NCI-H1417 treated with DMSO at 0.1 percent for 48 hours (cell line): ENCODE measurements around the gene FKBP5.
"Not testable (repeated sequence)": the region's sequence is repeated elsewhere in the genome, so short reads cannot be mapped to it uniquely, and the experiment has no call there.

Experiments used
- DNase-seq: peaks from one replicate; lab custom pipeline; 2025; lab: John Stamatoyannopoulos, UW

The FKBP5 gene

DNA sequence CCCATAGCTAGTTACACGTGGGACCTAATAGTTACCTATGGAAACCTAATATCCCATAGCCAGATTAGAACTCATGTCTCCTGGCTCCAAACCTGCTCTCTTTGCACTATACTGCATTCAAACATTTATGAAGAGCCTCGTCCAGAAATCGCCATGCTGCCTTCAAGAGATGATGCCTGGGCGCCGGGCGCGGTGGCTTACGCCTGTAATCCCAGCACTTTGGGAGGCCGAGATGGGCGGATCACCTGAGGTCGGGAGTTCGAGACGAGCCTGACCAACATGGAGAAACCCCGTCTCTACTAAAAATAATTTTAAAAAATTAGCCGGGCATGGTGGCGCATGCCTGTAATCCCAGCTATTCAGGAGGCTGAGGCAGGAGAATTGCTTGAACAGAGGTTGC is 1.3 kb upstream of the FKBP5 start:
- not testable (repeated sequence) for DNase-seq

DNA sequence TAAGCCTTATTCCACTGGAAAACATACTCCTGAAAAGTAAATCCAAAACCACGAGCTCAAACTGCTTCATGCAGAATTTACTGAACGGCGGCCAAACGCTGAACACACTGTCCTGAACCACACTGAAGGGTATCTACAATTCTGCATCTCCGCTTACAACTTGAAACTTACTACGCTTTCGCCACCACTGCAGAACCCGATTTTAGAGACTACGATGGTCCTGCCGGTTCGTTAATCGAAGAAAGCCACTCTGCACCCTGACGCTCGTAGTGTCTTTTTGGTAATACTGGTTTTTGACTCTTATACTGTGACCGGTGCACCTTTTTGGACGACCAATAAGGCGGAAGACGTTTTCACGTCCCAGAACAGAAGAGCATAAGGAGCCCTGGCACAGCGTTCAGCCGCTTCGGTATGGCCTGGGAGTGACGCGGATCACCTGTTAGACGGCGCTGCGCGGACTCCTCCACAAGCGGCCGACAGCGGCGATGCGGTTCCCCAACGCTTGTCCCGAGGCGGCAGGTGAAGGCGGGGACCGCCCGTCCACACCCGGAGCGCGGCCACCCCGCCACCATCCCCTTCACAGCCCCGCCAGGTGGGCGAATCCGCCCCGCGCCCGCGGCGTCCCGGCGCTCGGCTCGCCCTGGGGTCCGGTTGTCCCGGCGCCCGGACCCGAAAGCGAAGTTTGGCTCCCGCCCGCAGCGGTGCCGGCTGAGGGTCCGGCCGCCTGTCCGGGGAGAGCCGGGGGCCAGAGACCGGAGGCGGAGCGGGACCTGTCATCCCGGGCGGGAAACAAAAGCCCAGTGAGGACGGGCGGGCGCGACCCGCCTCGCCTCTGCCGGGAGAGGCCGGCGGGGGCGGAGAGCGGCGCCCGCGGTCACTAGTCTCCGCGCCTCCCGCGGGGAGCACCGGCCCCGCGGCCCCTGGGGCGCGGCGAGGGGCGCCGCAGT is 784 bp downstream of the FKBP5 start:
- no peak for DNase-seq

DNA sequence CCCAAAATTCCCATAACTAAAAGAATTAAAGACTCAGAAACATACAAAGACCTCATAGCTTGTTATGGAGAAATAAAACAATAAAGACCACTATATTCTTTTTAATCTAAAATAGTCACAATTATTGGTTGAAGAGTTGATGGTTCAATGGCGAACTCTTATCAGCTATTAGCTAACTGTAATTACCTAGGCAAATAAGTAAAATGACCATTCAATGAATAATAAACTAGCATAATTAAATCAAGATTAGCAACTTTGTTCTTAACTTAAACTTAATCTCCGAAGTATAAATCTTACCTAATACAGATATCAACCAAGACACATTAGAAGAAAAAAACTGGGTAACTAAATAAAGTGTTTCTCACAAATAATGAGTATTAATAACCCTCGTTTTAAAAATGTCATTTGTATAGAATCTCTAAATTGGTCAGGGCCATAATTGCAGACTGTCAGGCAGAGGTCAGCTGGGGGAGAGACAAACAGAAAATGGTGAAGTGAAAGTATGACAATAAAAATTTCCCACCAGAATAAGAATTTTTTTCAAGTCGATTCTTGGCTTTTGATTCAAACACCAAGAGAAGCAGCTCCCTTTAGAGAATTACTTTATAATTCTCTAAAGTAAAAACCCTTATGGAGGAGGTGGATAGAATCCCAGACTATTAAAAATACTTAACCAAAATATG is 1.7 kb downstream of the FKBP5 start:
- no peak for DNase-seq

DNA sequence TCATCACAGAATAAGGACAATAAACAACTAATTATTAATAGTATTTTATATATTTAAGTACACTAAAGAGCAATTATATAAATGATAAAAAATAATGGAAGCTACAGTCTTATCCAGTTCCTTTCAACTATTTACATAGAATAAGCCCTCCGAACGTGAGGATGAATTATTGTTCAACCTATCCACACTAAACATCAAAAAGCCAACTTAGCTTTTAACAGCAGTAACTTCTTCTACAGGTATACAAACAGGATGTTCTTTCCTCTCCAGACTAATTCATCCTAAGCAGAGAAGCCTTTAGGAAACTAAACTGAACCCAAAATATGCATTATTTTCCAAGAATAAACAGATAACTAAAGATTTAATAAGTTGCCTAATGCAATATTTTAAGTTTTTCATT is 2.3 kb downstream of the FKBP5 start:
- no peak for DNase-seq

DNA sequence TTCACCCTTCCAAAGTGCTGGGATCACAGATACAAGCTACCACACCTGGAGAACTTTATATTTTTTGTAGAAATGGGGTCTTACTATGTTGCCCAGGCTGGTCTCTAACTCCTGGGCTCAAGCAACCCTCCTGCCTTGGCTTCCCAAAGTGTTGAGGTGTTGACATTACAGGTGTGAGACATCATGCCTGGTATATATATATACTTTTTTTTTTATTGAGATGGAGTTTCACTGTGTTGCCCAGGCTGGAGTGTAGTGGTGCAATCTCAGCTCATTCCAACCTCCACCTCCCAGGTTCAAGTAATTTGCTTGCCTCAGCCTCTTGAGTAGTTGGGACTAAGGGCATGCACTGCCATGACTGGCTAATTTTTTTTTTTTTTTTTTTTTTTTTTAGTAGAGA is 5.4 kb downstream of the FKBP5 start:
- DNase-seq = no peak

DNA sequence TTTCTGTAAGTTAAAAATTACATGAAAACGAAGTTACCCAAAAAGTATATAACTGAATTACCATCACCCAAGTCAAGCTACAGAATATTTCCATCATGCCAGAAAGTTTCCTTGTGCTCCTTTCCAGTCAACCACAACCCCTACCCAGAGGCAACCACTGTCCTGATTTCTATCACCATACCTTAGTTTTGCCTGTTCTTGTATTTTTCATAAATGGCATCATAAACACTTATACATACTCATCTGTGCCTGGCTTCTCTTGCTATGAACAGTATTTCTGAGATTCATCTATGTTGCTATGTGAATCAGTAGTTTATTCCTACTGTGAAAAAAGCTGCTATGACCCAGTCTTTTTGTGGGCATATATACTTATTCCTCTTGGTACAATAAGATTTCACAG is 7.4 kb downstream of the FKBP5 start:
- DNase-seq = no peak

DNA sequence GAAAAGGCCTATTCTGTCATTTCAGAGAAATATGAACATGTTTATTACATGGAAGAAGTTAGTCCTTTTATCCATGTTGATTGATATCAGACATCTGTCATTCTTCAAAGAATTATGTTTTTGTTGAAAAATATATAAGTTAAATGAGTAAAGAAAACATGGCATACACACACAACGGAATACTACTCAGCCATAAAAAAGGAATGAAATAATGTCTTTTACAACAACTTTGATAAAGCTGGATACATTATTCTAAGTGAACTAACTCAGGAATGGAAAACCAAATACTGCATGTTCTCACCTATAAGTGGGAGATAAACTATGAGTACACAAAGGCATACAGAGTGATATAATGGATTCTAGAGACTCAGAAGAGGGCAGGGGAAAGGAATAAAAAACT is 9.3 kb downstream of the FKBP5 start:
- no peak for DNase-seq

DNA sequence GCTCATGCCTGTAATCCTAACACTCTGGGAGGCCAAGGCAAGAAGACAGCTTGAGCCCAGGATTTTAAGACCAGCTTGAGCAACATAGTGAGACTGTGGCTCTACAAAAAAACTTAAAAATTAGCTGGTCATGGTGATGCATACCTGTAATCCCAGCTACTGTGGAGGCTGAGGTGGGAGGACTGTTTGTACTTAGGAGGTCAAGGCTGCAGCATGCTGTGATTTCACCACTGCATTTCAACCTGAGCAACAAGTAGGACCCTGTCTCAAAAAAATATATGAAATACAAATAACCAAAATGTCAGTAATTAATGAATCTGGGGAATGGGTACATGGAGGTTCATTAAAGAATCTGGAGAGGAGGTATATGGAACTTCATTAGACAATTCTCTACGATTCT is 9.9 kb downstream of the FKBP5 start:
- no peak for DNase-seq

DNA sequence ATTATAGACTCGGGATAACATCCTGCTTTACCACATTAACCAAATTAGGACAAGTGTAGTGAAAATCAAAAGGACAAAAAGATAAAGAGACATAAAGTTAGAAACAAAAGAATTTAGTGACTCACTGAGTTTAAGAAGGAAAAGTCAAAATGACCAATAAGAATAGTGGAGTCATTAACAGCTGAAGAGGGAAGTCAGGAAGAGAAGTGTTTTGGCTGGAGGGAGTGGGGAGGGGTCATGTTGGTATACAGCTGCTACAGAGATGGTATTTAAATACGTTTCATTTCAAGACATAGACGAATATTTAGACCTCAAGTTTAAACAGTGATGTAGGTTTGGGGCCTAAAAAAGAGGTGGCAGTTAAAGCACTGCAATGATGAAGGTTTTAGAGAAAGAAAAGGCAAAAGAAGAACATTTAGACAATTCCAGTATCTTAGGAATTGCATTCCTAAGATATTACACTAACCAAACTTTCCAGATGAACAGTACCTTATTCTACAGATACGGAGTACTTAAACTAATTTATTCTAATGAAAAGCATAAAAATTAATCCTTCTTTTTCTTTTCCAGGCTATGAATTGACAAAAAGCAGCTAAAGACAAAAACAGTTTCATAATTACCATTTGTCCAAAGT is 10.6 kb downstream of the FKBP5 start:
- DNase-seq = no peak

DNA sequence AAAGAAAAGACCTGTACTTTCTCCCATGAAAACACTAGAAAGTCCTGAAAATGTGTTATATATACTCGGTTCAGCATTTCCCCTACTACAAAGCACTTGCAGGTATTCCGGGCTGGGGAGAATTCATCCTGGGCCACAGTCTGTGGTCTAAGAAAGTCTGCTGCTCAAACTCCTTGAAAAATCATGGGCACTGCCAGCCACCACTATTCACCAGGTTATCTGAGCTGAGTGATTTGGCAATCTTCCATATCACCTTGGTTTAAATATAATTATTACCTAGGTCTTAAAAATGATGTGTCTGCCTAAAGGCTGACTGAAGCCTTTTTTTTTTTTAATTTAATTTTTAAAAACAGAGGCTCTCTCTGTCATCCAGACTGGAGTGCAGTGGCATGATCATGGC is 11.3 kb downstream of the FKBP5 start:
- no peak for DNase-seq

DNA sequence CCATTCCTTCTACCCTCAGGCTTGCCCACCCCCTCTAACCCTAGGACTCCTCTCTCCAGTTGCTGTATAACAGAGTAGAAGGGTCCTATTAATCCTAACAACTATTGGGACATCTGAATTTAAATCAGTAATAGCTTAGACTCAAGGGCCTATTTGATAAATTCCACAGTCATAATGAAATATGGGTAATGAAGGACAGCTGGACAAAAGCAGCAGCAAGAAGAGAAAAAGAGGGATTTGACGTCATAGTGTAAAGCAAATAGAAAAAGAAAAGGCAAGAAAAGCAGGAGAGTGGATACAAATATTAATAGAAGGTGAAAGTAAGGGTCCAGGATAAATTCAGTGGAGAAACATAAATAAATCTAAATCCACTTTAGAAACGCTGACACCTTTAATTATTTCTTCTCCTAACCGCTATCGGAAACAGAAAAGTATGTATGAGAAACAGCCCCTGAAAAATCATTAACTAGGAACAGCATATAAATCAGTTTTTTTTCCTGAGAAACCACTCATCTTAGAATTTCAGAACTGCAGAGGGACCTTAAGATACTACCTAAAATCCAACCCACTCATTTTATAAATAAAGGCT is 12.8 kb downstream of the FKBP5 start:
- DNase-seq = no peak

DNA sequence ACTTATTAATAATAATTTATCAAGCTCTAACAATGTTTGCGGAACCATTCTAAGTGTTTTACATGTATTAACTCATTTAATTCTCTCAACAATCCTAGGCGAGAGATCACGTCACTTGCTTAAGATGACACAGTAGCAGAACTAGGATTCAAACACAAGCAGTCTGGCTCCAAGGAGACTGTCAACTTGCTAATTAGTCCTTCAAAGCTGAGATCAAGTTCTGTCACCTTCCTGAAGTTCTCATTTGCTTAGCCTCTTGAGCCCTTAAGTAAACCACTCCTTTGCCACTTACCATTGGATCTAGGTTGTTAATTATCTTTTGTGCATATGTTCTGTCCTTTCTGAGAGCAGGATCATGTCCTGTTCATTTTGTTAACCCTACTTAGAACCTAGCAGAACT is 14.1 kb downstream of the FKBP5 start:
- DNase-seq = no peak

DNA sequence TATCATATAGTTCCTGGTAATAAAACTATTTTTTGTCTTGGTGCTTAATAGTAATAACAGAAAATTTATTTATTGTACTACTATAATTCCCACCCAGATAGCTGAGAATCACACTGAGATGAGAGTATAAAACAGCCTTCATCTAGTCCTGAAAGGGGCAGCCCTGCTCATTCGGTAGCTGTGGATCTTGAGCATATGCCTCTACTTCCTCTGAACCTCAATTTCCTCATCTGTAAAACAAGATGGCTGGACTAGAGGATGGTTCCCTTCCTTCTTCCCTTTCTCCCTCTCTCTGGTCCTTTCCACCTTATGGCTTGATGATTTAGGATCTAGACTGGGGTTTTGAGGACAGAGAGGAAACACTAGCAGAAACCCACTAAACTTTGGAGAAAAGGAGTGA is 15.0 kb downstream of the FKBP5 start:
- DNase-seq = no peak

DNA sequence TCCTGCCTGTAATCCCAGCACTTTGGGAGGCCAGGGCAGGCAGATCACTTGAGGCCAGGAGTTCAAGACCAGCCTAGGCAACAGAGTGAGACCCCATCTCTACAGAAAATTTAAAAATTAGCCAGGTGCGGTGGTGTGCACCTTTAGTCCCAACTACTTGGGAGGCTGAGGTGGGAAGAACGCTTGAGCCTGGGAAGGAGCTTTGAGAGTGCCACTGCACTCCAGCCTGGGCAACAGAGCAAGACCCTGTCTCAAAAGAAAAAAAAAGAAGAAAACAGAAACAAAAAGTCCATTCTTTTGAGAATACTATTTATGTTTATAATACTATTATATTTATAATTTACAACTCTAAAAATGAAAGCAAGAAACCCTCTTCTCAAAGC is 15.4 kb downstream of the FKBP5 start:
- DNase-seq = not testable (repeated sequence)

DNA sequence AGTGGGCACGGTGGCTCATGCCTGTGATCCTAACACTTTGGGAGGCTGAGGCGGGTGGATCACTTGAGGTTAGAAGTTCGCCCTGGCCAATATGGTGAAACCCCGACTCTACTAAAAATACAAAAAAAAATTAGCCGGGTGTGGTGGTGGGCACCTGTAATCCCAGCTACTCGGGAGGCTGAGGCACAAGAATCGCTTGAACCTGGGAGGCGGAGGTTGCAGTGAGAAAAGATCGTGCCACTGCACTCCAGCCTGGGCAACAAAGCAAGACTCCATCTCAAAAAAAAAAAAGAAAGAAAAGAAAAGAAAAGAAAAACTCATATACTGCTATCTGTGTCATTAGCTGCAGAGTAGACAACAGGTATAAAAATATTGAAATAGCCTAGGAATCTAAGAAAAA is 18.3 kb downstream of the FKBP5 start:
- DNase-seq = not testable (repeated sequence)

DNA sequence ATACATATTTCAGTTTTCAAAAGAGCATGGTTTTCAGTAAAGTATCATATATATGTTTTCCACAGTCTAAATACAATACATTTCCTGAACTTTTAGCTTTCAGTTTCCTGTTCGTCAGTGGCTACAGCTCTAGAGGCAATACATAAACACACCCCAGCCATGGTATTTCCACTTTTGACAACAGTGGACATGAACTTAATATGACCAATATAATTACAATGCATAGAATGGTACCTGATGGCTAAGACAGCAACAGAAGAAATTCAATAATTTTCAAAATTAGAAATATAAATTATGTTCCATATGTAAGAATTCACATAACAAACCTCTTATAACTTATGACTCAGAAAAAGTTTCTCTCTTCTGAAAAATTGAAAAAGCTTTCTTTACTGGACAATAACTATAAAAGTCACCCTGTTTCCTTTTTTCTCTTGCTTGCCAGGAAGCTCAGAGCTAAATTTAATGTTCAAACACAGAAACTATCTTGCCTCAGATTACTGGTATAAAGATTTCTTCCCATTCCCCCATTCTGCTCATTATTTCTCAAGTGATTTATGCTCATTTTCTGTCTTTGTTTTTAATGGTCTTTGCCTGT is 19.2 kb downstream of the FKBP5 start:
- DNase-seq = no peak

DNA sequence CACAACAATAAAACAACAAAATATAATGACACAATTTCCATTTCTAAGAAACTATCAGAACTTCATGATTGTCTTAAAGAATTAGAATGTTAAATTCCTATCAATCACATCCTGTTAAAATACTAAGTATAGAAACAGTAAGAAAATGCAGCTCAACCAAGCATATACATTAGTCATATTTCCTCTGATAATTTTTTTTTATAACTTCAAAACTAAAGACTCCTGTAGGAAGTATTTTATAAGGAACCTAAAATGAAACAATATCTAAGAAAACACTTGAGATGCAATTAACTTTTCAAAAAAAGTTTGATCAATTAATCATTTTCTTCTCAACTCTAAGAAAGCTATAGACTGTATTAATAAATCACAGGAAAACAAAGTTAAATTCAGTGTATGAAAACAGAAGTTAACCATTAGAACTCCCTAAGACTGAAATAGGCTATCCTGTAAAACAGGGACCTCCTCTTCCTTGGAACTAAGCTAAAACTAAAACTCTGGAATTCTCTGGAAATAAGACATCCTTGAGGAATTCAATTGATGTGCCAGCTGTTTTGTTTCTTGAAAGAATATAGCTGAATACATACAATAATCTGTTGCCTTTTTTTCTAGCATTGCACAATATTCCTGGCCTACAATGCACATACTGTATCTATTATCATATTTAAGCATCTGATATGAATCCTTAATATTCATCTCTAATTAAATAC is 19.8 kb downstream of the FKBP5 start:
- DNase-seq = no peak

DNA sequence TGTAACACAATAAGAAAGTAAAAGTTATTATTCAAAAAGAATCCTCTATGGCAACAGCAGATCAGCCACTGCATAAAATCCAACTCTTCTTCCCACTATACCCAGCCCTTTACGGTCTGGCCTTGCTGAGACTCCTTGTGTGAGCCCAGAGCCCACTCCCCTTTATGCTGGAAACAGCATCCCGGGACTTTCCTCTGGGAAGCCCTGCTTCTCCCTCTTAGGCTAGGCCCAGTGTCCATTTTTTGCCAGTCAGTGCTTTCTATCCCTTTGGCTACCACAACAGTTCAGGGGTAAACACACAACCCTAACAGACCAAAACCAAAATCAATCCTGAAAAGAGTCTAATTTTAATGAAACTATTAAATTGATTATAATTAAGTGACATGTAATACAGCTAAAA is 20.6 kb downstream of the FKBP5 start:
- no peak for DNase-seq

DNA sequence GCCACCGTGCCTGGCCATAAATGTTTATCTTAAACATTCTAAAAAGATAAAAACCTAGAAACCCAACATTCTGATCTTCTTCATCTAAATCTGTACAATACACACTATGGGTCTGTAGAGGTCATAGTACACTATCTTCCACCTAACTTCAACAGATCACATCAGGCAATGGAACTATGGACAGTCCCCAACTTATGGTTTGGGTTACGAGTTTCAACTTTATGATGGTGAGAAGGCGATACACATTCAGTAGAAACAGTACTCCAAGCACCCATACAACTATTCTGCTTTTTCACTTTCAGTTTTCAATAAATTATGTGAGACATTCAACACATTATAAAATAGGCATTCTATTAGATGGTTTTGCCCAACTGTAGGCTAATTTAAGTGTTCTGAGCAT is 23.1 kb downstream of the FKBP5 start:
- no peak for DNase-seq

DNA sequence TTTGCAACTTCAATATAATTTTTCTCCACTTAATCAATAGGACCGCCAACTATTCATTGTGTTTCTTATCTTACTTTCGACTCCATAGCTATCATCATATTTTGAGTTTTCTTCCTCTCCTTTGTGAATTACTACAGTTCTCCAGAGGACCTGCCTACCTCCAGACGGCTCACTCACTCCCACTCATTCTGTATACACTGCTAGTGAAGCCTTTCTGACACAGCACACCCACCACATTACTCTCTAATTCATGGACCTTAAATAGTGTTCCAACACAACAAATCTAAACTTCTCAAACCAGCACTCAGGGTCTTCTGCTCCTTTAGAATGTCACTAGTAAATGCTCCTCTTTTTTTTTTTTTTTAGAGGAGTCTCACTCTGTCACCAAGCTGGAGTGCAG is 23.8 kb downstream of the FKBP5 start:
- no peak for DNase-seq

DNA sequence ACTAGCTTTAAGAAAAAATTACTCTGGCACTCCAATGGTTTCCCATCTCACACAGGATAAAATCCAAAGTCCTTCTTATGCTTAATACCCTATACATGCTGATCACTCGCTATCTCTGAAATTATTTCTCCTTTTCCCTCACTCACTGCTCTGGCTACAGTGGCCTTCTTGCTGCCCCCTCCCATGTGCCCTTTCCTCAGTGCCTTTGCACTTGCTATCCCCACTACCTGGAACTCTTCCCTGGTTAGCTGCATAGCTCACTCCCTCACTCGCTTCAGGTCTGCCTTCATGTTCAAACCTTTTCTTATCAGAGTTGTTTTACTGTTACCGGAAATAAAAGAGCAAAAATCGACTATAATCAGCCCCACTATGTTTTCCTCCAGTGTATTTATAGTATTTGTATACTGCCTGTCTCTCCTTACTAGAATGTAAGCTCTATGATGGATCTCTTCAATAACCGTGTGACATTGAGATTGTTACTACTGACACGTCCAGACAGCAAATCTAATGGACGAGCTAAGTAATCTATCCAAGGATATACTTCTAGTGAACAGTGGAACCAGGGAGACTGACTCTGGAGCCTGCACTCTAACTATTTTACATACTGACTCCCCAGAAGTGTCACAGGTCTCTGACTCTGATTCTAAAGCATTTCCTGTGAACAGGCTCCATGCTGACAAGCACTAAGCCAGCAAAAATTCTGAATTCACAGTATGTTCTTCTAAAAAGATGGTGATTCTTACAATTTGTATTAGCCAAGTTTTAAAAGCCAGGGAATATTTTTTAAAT is 25.1 kb downstream of the FKBP5 start:
- DNase-seq = no peak
